GM04503 (cell line): ENCODE data around the gene EWSR1.
"Not testable (repeated sequence)": the region's sequence is repeated elsewhere in the genome, so short reads cannot be mapped to it uniquely, and the experiment has no call there.

Experiments used
- DNase-seq: peaks from one replicate; pipeline ENCODE4 v3.0.0-alpha.2; 2012; ENCODE audit warnings: low read depth

The EWSR1 gene

GRCh38 chr22:29339381-29340235, 71.5 kb downstream of the EWSR1 start:
- no peak for DNase-seq

GRCh38 chr22:29340566-29340965, 72.5 kb downstream of the EWSR1 start:
- no peak for DNase-seq

DNA sequence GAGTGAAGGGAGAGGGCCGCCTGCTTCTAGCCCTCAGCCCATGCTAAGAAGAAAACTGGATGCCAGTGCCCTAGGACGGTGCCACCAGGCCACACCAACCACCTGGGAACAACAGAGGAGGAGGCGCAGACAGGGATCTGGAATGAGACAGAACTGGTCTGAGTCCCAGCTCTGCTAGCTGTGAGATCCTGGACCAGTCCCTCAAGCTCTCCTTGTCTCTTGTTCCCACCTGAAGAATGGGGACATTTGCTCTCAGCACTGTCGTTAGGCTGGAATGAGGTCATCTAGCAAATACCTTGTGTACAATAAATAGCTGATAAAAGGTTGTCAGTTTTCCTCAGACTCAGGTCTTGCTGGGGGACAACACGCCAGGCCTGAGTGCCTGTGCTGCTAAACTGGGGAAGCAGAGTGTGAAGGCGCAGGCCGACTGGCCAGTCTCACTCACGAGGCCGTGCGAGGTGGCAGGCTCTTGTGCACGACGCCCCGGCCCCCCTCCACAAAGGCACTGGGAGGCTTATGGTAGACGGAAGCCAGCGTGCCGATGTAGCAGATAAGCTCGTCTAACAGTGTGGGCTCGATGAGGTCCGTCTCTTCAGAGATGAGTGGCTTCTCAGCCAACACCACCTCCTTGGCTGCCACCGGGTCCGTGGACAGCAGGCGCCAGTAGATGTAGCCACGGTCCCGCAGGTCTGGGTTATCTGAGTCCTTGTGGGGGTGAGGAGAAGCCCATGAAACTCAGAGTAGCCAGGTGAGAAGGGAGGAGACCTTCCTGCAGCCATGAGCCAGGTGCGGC, 73.2 kb downstream of the EWSR1 start:
- no peak for DNase-seq

DNA sequence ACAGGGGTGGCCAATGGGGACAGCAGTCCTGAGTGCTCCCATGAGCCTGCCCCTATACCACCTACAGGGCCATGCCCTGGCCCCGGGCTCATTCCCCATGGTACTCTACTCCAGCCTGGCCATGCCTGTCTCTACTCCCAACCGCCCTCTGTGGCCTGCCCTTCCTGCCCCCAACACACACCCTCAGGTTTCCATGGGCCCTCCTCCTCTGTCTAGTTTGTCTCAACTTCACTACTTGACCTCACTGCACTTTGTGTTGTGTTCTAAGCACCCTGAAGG, 73.7 kb downstream of the EWSR1 start:
- no peak for DNase-seq

DNA sequence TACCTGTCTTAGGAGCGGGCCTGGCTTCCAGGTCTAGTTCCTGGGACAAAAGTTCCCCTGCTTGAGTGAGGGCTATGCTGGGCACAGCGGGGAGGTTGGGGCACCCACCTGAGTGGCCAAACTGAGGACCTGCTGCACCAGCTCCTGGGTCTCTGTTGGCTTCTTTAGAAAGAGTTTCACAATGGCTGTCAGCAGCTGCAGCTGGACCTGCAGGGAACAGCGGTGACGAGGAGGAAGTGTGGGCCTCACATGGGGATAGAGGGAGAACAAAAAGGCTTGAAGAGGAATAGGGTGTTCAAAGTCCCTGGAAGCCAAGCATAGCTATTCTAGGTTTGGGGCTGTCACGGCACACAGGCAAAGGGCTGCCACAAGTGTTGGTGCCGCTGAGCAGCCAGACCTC, 74.1 kb downstream of the EWSR1 start:
- no peak for DNase-seq

DNA sequence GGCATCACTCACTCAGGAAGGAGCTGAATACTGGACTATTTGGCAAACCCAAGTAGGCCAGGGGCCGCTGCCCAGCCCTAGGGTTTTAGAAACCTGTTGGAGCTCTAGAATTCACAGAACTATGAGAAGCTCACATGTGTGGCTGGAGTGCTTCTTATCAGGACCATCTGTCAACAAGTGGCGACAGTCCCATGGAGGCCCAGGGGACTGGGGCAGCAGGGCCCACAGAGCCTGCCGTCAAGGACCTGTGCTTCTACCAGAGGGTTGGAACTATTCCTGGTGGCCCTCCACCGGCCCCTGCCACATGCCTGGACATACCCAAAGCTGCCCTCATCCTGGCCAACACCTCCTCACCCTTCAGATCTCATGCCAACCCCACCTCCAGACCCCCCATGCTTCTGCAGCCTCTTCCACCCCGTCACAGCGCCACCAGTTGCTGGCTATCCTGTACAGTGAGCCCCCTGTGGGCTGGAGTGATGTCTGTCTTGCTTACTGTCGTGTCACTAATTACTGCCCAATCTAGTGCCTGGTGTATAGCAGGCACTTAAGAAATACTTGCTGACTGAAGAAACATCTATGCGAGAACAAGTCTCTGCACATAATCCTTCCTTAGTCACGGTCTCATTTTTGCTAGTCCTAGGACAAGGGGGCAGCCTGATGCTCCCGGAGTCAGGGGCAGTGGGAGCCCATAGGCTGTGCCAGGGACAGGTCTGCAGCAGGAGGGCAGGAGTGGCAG, 74.7 kb downstream of the EWSR1 start:
- no peak for DNase-seq

DNA sequence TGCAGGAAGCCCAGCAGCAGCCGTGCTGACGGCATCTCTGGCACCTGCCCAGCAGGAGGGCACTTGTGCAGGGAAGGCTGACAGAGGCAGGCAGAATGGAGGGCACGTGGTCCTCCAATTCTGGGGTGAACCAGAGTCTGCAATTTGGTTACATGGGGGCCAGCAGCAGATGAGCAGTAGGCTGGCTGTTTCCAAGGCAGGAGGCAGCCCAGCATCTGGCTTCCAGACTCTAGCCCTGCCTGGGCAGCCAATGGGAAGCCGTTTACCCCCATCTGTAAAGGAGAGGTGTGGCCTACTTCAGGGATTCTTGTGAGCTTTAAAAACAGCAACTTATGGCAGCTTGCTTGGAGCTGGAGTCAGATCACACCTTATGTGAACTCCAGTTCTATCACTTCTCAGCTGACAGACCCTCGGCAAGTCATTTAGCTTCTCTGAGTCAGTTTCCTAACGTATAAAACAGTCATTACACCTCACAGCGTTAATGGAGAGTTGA, 75.3 kb downstream of the EWSR1 start:
- peak; percentile 31 for DNase-seq

DNA sequence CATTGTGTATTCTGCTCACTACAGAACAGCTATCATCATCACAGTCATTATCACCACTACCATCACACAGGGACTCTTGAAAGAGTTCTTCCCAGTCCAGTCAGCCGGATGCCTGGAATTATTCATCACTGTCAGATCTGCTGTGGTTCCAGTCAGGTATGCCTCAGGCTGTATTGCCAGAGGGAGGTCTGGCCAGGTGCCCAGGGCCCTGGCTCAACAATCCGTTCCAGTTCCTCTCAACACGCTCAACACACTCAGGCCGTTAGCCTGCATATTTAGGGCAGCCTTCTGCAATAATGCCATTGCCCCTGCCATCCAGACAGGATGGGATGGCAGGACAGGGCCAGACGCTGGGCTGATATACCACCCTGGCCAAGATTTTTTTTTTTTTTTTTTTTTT, 76.1 kb downstream of the EWSR1 start:
- peak; percentile 90 for DNase-seq

DNA sequence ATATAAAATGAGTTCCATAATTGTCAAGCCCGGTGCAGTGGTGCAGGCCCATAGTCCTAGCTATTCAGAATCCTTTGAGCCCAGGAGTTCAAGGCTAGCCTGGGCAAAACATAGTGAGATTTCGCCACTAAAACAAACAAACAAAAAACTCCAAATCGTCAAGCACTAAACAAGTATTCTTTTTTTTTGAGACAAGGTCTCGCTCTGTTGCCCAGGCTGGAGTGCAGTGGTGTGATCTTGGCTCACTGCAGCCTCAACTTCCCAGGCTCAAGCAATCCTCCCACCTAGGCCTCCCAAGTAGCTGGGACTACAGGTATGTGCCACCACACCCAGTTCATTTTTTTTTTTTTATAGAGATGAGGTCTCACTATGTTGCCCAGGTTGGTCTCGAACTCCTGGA, 76.8 kb downstream of the EWSR1 start:
- DNase-seq, result not testable (repeated sequence)

- DNase-seq, result no peak
Observed at GRCh38 chr22:29345932-29346331, 77.9 kb downstream of the EWSR1 start.

GRCh38 chr22:29346659-29347058, 78.6 kb downstream of the EWSR1 start:
- DNase-seq, result no peak

DNA sequence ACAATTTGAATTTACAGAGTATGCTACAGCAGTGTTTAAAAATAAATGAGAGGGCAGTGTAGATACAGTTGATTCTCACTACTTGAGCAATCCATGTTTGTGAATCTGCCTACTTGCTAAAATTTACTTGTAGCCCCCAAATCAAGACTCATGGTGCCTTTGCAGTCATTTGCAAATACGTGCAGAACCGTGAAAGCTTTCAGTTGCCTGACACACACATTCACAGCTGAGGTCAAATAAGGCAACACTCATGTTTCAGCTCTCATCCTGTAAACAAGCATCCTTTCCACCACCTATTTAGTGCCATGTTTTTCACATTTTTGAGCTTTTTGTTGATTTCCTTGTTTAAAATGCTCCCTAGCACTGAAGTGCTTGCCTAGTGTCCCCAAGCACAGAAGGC, 80.0 kb downstream of the EWSR1 start:
- DNase-seq, result no peak

DNA sequence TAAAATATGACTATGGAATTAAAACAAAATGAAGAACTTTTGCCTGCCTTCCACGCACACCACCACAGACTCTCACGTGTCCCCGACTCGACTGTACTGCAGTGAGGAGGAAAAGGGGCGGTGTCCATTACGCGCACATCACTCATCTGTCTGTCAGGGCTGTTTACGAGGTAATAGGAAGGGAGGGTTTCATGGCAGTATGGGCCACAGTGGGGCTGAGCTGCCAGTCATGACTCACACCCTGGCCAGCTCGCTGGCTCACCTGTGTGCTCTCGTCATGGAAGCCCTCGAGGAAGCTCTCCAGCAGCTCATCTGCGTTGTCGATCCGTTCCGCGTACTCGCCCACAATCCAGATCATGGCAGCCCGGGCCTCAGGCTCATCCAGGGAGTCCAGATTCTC, 80.9 kb downstream of the EWSR1 start:
- no peak for DNase-seq
